SIG-M5 treated with dmso at 0.1 percent for 504 hours (cell line): ENCODE results near the gene UNK.

ENCODE experiments used
- DNase-seq: peaks from one replicate; lab custom pipeline; 2025; ENCODE audit not compliant: unreplicated experiment; lab: John Stamatoyannopoulos, UW

UNK gene

DNA sequence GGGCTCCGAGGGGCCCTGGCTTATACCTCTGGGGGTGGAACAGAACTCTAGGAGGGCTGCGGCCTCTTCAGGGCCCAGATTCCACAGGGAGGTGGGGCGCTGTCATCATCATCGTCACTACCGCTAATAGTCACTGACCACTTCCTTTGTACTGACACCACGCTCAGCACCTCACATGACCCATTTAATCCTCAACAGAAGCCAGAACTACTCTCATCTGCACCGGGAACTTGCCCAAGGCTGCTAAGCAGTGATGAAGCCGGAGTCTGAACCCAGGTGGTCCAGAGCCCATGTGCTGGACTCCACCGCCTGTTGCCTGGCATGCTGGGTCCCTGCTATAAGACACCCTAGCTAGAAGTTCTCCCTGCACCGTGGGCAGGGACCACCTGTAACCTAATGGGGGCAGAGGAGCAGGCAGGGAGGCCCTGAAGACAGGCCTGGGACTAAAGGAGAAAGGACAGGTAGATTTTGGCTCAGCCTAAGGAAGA lies 47.6 kb downstream of the UNK start:
- no peak for DNase-seq

DNA sequence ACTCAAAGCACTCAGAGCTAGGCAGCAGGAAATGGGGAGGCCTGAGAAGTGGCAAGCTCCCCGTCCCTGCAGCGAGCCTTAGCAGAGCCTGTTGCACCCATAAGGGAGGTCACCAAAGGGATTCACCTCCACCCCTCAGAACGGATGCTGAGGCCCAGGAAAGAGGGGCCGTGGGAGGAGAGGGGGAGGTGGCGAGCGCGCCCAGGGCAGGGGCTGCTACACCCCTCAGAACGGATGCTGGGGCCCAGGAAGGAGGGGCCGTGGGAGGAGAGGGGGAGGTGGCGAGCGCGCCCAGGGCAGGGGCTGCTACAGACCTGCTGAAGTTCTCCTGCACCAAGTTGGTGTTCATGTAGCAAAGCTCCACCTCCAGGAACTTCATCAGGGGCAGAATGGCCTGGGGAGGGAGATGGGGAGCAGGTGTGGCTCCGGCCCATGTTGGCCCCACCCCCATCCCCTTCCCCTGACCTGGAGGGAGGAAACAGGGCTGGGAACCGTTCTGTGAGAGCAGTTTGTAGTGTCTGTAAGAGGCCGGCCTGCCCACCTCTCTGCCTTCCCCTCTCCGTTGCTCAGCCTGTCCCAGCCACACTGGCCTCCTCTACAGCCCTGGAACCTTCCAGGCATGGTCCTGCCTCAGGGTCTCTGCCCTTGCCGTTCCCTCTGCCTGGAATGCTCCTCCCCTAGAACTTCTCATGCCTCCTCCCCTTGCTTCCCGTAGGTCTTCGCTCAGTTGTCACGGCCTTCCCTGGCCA lies 48.2 kb downstream of the UNK start:
- DNase-seq = no peak

DNA sequence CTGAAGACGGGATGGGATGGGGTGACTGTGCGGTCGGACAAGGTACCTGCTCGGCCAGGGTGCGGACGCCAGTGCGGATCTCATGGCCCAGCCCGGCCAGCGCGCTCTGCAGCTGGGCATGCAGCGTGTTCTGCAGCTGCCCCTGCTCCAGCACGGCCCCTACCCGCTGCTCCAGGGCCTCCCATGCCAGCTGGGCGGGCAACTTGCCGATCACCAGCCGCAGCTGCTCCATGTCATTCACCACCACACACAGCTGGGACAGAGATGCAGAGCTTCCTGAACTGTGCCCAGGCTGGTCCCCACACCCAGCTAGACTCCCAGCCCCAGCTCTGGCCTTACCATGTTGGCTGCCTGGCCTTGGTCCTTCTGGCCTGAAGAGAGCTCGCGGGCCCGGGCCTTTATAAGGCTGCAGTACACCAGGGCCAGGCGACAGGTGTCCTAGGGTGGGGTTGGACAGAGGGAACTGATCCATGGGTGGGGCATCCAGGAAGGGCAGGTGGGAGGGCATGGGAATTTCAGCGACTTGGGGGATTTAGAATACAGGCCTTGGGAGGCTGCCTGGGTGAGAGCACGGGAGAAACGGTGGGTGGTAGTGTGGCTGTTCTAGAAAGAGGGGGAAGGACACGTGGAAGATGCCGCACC lies 49.8 kb downstream of the UNK start:
- no peak for DNase-seq

DNA sequence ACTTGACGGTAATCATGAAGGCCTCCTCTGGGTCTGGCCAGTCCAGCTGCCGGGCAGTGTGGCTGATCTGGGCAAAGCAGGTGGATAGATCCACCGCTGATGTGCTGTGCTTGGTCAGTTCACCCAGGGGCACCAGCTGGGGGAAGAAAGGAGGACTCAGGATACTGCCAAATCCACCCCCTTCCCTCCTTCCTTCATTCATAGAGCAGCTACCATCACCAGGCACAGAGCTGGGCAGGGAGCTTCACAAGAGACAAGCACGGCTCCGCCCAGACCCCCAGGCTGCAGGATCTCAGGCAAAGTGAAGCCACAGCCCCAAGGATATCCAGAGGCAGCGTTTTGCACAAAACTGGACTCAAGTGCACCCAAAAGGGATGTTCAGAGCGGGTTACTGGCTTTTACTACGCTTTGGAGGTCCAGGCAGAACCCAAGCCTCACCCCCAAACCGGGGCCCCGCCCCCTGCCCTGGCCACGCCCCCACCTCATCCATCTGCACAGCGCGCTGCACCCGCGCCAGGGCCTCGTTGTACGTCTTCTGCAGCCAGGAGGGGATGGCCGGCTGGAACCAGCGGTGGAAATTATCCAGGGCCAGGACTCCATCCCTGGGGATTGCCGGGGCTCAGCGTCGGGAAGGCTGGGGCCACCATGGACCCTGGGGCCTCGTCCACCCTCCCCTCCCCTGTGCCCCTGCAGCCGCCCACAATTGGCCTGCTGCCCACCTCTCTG lies 50.5 kb downstream of the UNK start:
- no peak for DNase-seq

DNA sequence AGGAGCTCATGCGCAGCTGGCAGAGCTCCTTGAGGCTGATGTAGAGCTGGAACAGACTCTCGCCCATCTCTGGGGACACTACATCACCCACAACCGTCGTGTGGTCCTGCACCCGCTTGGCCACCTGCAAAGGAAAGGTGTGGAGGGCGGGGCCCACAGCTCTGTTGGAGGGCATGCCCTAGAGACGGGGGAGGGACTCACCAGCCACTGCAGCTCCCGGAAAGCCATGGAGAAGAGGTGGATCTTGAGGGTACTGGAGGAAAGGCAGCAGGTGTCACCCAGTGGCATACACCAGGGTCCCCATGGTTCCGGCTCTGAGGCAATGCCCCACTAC lies 51.0 kb downstream of the UNK start:
- DNase-seq = no peak

DNA sequence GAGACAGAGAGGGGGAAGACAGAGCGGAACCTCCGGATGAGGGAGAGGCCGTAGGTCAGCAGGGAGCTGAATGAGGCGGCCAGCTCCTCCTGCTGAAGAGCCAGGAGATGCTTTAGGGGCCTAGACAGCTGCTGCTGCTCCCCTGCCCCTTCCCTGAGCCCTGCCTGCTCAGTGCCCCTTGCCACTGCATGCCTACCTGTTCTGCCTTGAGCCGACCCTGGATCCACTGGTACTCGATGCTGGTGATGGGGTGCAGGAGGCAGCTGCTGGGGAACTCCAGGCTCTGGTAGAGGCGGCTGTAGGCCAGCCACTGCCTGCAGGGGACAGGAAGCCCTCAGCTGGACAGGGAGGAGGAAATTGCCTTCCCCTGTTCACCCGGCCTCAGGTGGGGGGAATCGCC lies 52.0 kb downstream of the UNK start:
- no peak for DNase-seq

DNA sequence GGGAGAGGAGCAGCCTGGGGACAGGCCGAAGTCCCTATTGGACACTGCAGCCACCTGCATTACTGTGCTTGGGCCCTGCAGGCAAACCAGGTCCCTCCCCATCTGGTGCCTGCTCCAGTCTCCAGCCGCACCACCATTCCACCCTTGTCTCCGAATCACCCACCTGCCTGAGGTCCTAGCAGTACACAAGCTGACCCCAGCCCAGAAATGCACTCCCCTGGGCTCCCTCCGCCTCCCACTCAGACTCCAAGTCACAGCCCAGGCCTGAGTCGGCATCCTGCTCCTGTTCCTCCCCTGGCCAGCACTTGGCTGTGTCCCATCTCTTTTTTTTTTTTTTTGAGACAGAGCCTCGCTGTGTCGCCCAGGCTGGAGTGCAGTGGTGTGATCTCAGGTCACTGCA lies 53.3 kb downstream of the UNK start:
- DNase-seq = no peak

DNA sequence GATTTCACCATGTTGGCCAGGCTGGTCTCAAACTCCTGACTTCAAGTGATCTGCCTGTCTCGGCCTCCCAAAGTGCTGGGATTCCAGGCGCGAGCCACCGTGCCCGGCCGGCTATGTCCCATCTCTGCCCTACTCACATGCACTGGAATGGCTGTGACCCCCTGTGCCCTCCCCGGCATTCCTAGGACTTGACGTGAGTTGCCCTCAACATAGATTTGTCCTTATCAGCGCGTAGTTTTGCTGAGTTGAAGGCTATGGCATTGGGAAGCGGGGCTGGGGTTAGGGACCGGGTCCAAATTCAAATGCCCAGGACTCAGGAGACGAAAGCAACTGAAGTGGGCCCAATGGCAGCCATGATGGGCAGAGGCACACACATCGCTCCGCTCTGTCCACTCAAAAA lies 53.8 kb downstream of the UNK start:
- DNase-seq = no peak

DNA sequence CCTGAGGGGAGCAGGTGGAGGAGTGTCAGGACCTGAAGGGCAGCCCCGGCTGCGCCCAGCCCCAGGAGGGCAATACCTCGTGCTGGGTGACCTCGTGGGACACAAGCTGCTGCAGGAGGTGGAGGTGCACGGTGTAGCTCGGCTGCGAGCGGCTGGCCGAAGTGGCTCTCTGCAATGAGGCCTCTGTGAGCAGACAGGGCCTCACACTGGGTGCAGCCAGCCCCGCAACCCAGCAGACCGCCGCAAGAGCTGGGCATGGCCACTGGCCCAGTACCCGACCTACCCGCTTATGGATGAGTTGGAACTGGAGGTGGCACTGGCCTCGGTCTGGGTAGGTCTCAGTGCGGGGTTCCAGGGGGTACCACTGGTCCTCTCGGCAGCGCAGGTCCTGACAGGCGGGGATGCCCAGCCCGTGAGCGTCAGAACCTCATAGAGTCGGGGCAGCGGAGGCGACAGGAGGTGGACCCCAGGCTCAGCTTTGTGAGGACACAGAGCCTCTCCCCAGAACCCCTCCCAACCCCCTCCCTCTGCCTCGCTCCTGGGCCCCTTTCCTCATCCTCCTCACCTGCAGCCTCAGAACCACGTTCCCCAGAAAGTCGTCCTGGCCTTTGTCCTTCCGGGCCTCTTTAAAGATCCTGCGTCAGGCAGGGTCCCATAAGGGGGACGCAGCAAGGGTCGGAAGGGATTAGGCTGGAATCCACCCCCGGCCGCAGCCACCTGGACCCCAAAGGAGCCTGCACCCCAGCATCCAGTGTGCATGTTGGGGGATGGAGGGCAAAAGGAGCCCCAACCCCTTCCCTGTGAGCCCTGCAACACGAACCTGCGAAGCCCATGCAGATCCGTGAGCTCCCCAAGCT lies 55.6 kb downstream of the UNK start:
- DNase-seq = no peak

DNA sequence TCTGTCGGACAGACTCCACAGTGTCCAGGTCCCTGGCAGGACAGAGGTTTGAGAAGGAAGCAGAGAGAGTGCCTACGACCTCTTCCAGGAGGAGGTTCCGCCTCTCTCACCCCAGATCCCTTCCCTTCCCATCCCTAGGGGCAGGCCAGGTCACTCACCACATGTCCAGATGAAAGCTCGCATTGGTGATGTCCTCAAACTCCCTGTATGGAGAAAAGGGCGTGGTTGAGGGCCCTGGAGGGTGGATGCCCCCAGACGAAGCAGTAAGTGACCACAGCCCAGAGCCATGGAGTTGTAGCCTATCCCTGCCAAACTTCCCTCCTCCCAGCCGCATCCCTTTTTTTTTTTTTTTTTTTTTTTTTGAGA lies 56.2 kb downstream of the UNK start:
- DNase-seq = no peak

DNA sequence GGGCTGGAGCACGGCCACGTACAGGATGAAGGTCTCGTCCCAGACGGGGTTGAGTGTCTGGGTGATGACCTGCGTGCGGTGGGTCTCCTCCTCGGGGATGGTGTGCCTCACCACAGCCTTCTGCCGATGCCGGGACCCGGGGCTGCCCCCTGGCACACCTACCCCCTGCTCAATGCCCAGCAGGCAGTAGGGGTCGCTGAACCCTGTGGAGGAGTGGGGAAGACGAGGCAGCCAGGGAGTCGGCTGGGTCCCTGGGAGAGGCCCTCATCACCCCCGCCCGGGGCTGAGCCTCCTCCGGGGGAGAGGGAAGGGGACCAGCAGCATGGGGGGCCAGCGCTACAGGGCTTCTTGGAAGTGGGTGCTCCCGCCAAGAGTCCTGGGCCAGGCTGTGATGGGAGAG lies 57.8 kb downstream of the UNK start:
- no peak for DNase-seq

DNA sequence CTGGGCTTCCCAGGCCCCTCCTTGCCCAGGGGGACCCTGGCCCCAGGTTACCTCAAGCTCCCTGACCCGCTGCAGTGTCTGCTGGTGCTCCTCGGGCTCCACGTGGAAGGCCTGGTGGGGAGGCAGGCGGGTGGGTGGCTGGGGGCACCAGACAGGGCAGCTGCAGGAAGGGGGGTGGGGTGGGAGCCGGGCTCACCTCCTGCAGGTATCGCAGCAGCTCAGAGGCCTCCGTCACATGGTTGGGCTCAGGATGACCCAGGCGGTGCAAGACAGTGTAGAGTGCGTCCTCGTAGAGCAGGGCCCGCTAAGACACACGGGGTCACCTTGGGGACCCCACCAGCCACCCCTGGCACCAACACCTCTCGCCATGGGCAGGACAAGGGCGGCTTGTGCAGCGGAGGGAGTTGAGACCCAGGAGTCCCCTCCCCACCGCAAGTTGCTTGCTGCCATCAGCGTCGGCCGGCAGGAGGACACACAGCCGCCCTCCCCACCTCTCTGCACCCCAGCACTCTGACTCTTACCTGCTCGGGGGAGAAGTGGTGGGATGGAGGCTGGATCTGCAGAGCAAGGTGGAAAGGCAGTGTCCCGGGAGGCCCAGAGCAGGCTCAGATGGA lies 58.5 kb downstream of the UNK start:
- no peak for DNase-seq

DNA sequence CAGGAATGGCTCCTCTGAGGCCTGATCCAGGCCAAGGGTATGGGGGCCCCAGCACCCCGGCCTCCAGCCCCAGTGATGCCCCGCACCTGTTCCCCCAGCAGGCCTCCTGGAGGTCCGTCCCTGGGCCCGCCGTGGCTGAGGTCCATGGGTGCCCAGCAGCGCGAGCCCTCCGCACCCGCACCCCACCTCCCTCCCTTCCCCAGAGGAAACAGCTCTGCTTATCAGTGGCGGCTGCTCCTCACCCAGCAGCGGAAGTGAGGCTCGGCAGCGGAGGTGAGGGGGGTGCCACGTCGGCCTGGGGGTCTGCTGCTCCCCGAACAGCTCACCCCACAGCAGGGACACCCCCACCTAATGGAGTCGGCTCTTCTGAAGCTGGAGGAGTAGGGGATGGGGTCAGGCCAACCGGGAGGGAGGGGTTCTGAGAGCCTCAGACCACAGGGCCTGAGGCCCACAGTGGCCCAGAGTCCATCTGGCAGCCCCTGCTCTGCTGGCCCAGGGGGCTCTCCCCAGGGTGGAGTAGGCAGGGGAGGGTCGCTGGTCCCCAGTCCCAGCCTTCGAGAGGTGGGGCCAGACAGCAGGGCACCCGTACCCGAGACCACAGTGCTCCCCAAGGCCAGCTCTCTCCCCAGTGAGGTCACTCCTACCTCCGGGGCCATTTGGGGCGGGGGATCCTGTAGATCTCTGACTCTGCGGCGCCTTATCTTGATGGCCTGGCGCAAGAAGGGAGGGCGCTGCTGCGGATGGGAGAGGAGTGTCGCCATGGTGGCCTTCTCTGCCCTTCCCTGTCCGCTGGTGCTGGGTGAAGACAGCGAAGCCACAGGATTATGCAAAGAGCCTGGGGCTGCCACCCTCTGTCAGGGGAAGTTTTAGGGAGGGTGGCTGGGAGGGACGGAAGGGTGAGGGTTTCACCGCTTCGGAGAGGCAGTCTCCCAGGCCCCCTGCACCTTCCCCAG lies 59.2 kb downstream of the UNK start, which contains the start of gene UNC13D:
Gene UNC13D (minus strand): TSS at position 828 of the 953 bp plus-strand sequence. CDS start 67 bp downstream, at position 761.
- peak; percentile 79 for DNase-seq

DNA sequence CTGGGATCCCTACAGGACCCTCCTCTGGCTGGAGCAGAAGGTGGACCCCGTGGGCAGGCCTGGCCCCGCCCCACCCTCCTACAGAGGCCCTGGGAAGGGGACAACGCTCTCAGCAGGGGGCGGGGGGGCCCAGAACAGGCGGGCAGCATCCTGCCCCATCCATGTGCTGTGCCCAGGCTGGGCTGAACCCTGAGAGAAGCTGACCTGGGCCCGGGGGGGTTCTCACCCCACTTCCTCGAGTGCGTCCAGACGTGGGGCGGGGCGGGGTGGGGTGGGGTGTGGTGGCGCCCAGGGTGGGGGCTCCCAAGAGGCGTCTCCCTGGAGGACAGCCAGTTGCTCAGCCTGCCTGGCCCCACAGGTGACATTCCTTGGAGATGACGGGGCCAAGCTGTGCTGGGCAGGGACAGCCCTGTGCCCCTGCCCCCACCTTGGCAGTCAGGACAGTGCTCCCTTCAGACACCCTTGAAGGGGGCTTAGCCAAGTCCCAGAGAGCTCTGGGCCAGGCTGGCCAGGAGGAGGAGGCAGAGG lies 60.0 kb downstream of the UNK start:
- DNase-seq = peak; percentile 65

DNA sequence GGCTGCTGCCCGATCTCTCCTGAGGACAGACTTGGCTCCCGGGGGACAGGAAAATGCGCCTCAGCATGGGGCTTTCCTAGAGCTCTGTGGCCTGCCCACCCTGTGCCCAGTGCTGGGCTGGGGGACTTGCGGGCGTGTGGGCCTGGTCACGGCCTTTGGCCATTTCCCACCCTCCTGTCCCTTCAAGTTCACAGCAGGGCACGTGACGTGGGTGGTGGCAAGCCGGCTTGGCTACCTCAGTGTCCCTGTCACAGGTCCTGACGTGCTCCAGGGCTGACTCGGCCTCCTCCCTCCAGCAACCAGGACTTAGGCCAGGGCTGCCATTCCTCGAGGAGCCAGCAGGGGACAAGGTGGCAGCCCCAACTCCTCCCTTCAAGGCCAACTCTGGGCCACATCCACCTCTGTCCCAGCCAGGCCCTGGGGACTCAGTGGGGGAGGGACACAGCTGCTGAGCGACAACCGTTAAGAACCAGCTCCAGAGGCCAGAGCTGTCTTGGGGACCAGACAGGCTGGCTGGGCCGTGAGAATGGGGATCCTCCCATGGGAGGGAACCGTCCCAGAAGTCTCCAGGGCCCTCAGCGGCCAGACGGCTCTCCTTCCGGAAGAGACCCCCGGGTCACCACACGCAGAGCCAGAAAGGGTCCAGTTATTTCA lies 60.6 kb downstream of the UNK start:
- peak; percentile 88 for DNase-seq

DNA sequence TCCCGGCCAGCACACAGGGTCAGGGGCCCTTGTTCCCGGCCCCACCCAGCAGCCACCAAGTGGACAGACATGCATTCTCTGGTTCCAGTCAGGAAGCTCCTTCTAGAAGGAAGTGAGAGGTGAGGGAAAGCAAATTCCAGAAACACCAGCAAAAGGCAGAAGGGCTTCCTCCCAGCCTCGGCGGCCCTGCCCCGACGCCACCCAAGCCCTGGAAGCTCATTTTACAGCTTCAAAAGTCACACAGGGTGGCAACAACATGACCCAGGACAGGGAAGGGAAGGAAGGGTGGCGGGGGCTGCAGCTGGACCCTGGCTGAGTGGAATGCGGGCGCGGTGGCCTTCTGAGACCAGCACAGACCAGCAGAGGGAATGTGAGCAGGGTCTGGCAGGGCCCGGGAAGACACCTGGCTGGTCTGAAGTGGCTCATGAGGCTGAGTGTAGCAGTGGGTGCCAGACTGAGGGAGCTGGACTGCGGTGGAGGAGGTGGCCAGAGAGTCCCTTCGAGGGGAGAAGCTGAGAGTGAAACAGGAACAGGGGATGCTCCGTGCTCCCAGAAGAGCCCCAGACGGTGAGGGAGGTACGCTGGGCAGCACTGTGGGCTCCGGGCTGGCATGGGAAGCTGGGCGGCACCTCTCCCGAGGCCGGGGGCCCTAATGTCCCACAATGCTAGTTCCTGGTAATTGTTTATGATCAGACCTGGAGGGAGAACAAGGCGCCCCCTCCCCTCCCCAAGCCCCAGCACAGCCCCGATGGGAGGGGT lies 61.5 kb downstream of the UNK start:
- no peak for DNase-seq

DNA sequence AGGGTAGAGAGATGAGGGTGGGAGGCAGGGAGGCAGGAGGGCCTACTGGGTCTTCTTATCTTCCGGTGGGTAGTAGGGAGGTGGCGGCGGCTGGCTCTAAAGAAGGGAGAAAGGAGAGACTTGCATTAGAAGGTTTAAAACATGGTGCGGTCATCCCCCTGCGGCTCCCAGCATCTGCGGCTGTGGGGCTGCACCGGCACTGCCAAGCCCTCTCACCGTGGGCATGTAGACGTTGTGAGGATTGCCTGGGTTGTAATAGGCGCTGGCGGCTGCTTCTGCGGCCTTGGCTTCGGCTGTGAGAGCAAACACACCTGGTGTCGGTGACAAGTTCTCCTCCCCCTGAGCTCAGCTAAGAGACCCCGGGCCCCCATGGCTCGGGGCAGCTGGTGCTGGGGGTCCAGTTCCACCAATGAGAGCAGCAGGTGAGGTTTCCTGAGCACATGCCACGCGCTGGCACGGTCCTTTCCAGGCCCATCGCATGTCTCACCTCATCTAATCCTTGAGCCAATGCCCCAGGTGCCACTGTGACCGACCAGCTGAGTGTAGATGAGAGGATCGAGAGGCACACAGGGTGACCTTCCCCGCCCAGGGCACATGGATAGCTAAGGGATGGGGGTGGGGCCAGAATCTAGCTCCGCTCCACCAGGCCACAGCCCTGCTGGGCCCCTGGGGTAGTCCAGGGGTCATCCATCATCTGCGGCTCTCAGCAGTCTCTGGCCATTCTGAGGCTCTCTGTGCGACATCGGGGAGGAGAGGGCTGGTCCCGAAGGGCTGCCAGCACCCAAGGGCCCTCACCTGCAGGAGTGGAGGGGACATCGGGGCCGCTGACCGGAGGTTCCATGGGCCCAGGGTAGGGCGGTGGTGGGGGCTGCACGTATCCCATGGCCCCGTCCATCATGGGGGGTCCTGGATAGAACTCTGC lies 62.3 kb downstream of the UNK start:
- no peak for DNase-seq
